Bronchial epithelial cell (primary cell): ENCODE data around the gene OR2S2. TPM values are rescaled to one million over a fixed set of nuclear protein-coding genes. Genes with fewer than 3 reads are reported as not detected.
"Not testable (repeated sequence)": the region's sequence is repeated elsewhere in the genome, so short reads cannot be mapped to it uniquely, and the experiment has no call there.

Experiments used
- DNase-seq: peaks from one replicate; pipeline ENCODE4 v3.0.0-alpha.2; 2010; ENCODE audit warnings: low read depth
- FAIRE-seq: peaks from 2 replicates; lab custom pipeline; 2011; peaks lifted over from hg19 to GRCh38; lab: Jason Lieb, UNC
- H3K27me3 ChIP-seq: 2 replicates; pipeline ENCODE4 v1.5.1; 2011; ENCODE audit warnings: low read length; ENCODE audit not compliant: control insufficient read depth, insufficient read depth
- H3K36me3 ChIP-seq: 2 replicates; pipeline ENCODE4 v1.5.1; 2011; ENCODE audit warnings: low read length; ENCODE audit not compliant: control insufficient read depth, insufficient read depth
- H3K4me3 ChIP-seq: 2 replicates; pipeline ENCODE4 v1.5.1; 2011; ENCODE audit warnings: mild to moderate bottlenecking, low read depth, low read length, control low read depth
- CTCF ChIP-seq: IDR thresholded peaks from 2 replicates; pipeline ENCODE4 v1.5.1; 2011; ENCODE audit warnings: mild to moderate bottlenecking, moderate library complexity, low read length, control low read depth, inconsistent platforms; ENCODE audit not compliant: insufficient read depth, severe bottlenecking
- total RNA-seq: library from RNA; depleted of rRNA; stranded (reverse); fragments of >200 nt; gene quantifications from 2 replicates; pipeline ENCODE4 v1.2.1, GENCODE V29; 2014

Gene OR2S2
- total RNA-seq, 1 donor from 2014 or later = not detected

DNA sequence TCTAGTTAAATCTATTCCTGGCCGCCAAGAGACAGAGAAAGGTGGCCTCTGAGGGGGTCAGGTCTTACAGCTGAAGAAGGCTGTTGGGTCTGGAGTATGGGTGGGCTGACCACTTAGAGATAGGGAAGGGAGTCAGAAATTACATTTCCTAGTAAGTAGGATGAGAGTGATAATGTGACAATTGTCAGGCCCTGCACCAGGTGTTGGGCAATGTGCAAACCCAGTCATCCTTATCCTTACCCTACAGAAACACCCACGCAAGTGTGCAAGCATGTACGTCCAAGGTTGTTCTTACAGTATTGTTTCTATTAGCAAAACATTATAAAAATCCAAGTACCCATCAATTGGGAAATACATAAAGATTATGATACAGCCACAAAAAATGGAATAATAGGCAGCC, 39.2 kb downstream of the OR2S2 start:
- no peaks in the 10 kb centered on the region for H3K36me3 ChIP-seq
- H3K4me3 ChIP-seq = no peak overlapping the region
- no peaks in the 10 kb centered on the region for H3K27me3 ChIP-seq
- no peak for FAIRE-seq
- no peak for DNase-seq
- no peak for TF ChIP-seq CTCF

DNA sequence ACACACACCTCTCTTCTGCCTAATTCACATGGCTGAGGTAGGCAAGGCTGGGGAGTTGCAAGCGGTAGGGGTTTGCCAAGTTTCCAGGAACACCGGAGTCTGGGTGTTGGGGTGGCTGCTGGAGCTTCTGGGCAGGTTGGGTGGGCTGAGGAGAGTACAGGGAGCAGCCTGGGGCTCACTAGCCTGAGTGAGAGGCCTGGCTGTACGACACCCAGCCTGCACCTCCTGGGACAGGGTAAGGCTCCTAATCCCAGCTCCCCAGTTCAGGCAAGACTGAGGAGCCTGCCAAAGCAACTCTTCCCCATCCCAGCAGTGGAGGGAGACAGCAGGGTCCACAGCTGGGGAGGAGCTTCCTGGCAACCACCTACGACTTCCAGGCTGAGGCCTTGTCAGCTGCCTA, 40.7 kb downstream of the OR2S2 start:
- Histone ChIP-seq H3K36me3 (no peaks in the 10 kb centered on the region), H3K27me3 (no peaks in the 10 kb centered on the region), H3K4me3 (no peak overlapping the region)
- no peak for DNase-seq
- TF ChIP-seq CTCF = no peak
- no peak for FAIRE-seq

DNA sequence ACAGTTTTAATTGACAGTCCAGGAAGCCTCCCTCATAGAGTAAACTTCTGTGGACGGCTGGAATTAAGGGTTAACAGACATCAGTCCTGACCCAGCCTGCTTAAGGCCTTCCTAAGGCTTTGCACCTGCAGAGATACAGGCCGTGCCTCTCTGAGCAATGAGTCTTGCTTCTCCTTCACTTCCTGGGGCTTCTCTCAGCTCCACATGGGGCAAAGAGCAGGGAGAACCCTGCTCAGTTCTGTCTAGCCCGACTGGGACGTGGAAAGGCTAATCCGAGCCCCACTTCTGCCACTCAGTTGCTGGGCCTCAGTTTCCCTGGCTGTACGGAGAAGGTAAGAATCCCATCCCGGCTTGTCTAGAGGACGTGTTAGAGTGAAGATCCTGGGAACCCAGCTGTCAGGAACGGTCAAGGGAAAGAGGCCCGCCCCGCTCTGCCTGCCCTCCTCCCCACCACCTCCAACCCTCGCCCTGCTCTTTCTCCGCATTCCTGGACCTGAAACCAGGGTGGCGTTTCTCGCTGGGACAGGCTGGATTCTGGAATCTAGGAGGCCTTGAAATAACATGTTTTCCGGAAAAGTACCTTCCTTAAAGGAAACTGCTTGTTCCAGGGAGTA, 42.2 kb downstream of the OR2S2 start:
- FAIRE-seq (no peak), DNase-seq (no peak)
- TF ChIP-seq CTCF = no peak

GRCh38 chr9:35914301-35914807, 43.6 kb downstream of the OR2S2 start:
- DNase-seq (no peak), FAIRE-seq (peak; percentile 100)
- no peak for TF ChIP-seq CTCF
- H3K36me3 ChIP-seq = no peaks in the 10 kb centered on the region
- H3K4me3 ChIP-seq = no peak overlapping the region
- H3K27me3 ChIP-seq = no peaks in the 10 kb centered on the region

More for the DNA sequence above, 42.2 kb downstream of the OR2S2 start:
- no peaks in the 10 kb centered on the region for H3K27me3 ChIP-seq
- no peak overlapping the region for H3K4me3 ChIP-seq
- H3K36me3 ChIP-seq = no peaks in the 10 kb centered on the region

- DNase-seq, FAIRE-seq, H3K4me3 ChIP-seq, H3K36me3 ChIP-seq, H3K27me3 ChIP-seq: not testable (repeated sequence)
Observed at GRCh38 chr9:35913429-35913828, 44.5 kb downstream of the OR2S2 start.

DNA sequence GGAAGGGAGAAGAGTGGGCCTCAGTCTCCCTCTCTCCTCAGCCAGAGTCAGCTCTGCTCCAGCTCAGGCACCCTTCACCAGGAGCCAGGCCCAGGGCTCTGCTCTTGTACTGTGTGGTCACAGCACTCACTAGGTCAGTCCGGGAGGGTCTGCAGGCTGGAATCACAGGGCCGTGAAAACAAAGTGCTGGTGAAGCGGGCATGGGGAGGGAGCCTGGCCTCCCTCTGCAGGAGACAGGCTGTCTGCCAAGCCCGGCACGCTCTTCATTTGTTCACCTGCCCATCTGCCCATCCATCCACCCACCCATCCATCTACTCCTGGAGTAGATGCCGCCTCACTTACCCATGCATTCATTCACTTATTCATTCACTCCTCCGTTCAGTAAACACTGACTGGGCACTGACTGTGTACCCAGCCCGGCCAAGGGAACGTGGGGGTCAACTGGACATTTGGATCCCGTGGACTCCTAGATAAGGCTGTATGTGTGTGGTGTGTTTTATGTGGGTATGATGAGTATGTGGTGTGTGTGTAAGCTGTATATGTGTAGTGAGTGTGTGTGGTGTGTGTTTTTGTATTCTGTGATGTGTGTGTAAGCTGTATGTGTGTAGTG, 45.1 kb downstream of the OR2S2 start:
- FAIRE-seq = no peak

More for the DNA sequence above, 45.1 kb downstream of the OR2S2 start:
- no peak for DNase-seq
- Histone ChIP-seq H3K4me3 (no peak overlapping the region), H3K27me3 (no peaks in the 10 kb centered on the region), H3K36me3 (no peaks in the 10 kb centered on the region)
- TF ChIP-seq CTCF = no peak
